Neural cell (in vitro differentiated cells): Measurements from ENCODE around the gene ANO9.

ENCODE experiments used
- EP300 ChIP-seq: fragments of 450-650 bp; conservative IDR thresholded peaks from 2 replicates; pipeline ENCODE4 v1.6.1; 2014; ENCODE audit warnings: antibody characterized with exemption, mild to moderate bottlenecking, moderate library complexity; ENCODE audit not compliant: poor library complexity, severe bottlenecking
- EZH2 ChIP-seq: fragments of 200-600, 300-800 bp; shearing (Covaris generic), sonication (generic); IDR thresholded peaks from 2 replicates; pipeline ENCODE4 v1.6.1; 2014; ENCODE audit warnings: antibody characterized with exemption, low read length, borderline replicate concordance, mild to moderate bottlenecking; ENCODE audit not compliant: insufficient read depth, poor library complexity, severe bottlenecking
- MXI1 ChIP-seq: fragments of 450-650 bp; conservative IDR thresholded peaks from 2 replicates; pipeline ENCODE4 v1.6.1; 2014; ENCODE audit warnings: antibody characterized with exemption, mild to moderate bottlenecking; ENCODE audit not compliant: poor library complexity, severe bottlenecking
- POLR2AphosphoS5 ChIP-seq: IDR thresholded peaks from 2 replicates; pipeline ENCODE4 v1.6.1; 2012
- RAD21 ChIP-seq: fragments of 450-650 bp; conservative IDR thresholded peaks from 2 replicates; pipeline ENCODE4 v1.6.1; 2014; ENCODE audit warnings: antibody characterized with exemption, mild to moderate bottlenecking, moderate library complexity
- SMC3 ChIP-seq: fragments of 450-650 bp; conservative IDR thresholded peaks from 2 replicates; pipeline ENCODE4 v1.6.1; 2014; ENCODE audit warnings: antibody characterized with exemption, mild to moderate bottlenecking, moderate library complexity; ENCODE audit not compliant: poor library complexity
- TAF1 ChIP-seq: IDR thresholded peaks from 2 replicates; pipeline ENCODE4 v1.6.1; 2012; ENCODE audit warnings: low read depth
- TF ChIP-seq, protein P1 (sequence below): fragments of 450-650 bp; IDR thresholded peaks from 2 replicates; pipeline ENCODE4 v1.5.1; 2014; ENCODE audit warnings: antibody characterized with exemption, mild to moderate bottlenecking, moderate library complexity; ENCODE audit not compliant: poor library complexity, severe bottlenecking
- TF ChIP-seq, protein P2 (sequence below): IDR thresholded peaks from 2 replicates; pipeline ENCODE4 v1.6.1; 2012; ENCODE audit warnings: borderline replicate concordance

DNA sequence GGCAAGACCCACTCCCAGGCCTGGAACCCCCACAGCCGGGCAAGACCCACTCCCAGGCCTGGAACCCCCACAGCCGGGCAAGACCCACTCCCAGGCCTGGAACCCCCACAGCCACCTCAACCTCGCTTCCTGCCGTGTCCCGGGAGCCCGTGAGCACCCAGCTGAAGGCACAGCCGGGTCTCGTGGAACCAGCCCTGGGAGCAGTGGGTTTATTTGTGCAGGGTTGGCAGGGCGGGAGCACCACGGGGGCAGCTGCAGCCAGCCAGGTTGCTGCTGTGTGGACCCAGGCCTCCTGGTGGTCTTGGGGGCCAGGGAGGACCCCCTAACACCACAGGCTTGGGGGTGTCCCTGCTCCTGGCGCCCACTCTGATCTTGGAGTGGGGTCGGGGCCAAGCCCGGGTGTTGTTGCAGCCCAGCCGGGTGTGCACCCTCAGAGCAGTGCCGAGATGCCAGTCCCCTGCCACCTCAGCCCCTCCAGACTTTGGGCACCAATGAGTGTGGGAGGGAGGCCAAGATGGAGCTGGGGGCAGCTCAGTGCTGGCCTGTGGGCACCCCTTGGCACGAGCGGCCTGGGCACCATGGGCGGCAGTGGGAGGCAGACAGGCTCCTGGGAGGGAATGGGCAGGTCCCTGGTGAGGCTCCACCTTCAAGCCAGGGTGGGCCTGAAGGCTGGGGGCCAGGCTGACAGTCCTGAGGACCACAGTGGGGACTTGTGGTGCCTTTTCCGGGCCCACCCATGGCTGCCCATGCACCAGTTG, 56.0 kb downstream of the ANO9 start:
- TF ChIP-seq MXI1 (no peak), EZH2 (no peak), RAD21 (no peak), EP300 (no peak), POLR2AphosphoS5 (no peak), TAF1 (no peak), SMC3 (no peak)
- TF ChIP-seq, protein P1, sequence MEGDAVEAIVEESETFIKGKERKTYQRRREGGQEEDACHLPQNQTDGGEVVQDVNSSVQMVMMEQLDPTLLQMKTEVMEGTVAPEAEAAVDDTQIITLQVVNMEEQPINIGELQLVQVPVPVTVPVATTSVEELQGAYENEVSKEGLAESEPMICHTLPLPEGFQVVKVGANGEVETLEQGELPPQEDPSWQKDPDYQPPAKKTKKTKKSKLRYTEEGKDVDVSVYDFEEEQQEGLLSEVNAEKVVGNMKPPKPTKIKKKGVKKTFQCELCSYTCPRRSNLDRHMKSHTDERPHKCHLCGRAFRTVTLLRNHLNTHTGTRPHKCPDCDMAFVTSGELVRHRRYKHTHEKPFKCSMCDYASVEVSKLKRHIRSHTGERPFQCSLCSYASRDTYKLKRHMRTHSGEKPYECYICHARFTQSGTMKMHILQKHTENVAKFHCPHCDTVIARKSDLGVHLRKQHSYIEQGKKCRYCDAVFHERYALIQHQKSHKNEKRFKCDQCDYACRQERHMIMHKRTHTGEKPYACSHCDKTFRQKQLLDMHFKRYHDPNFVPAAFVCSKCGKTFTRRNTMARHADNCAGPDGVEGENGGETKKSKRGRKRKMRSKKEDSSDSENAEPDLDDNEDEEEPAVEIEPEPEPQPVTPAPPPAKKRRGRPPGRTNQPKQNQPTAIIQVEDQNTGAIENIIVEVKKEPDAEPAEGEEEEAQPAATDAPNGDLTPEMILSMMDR: no peak
- TF ChIP-seq, protein P2, sequence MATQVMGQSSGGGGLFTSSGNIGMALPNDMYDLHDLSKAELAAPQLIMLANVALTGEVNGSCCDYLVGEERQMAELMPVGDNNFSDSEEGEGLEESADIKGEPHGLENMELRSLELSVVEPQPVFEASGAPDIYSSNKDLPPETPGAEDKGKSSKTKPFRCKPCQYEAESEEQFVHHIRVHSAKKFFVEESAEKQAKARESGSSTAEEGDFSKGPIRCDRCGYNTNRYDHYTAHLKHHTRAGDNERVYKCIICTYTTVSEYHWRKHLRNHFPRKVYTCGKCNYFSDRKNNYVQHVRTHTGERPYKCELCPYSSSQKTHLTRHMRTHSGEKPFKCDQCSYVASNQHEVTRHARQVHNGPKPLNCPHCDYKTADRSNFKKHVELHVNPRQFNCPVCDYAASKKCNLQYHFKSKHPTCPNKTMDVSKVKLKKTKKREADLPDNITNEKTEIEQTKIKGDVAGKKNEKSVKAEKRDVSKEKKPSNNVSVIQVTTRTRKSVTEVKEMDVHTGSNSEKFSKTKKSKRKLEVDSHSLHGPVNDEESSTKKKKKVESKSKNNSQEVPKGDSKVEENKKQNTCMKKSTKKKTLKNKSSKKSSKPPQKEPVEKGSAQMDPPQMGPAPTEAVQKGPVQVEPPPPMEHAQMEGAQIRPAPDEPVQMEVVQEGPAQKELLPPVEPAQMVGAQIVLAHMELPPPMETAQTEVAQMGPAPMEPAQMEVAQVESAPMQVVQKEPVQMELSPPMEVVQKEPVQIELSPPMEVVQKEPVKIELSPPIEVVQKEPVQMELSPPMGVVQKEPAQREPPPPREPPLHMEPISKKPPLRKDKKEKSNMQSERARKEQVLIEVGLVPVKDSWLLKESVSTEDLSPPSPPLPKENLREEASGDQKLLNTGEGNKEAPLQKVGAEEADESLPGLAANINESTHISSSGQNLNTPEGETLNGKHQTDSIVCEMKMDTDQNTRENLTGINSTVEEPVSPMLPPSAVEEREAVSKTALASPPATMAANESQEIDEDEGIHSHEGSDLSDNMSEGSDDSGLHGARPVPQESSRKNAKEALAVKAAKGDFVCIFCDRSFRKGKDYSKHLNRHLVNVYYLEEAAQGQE: no peak
